Keratinocyte (primary cell): ENCODE measurements around the gene ERFL. TPM values are rescaled to one million over a fixed set of nuclear protein-coding genes. Genes with fewer than 3 reads are reported as not detected.

Source experiments
- DNase-seq: peaks from one replicate; pipeline ENCODE4 v3.0.0-alpha.2; 2011; ENCODE audit warnings: low read depth, missing footprints, low spot score
- FAIRE-seq: peaks from 2 replicates; lab custom pipeline; 2011; peaks lifted over from hg19 to GRCh38; lab: Jason Lieb, UNC
- H2AFZ ChIP-seq: 2 replicates; pipeline ENCODE4 v1.6.0; 2012; ENCODE audit warnings: low read length, control low read depth, inconsistent platforms; ENCODE audit not compliant: control insufficient read depth
- H3K27ac ChIP-seq: 2 replicates; pipeline ENCODE4 v1.5.1; 2011; ENCODE audit warnings: low read length; ENCODE audit not compliant: control insufficient read depth, insufficient read depth
- H3K27me3 ChIP-seq: 3 replicates; pipeline ENCODE4 v1.6.0; 2011; ENCODE audit warnings: low read length; ENCODE audit not compliant: control insufficient read depth, insufficient read depth; ENCODE audit errors: extremely low read depth
- H3K36me3 ChIP-seq, 2 experiments: 2 replicates in 1 of 2; 3 replicates in 1 of 2; pipeline ENCODE4 v1.5.1; 2011; ENCODE audit warnings: low read length in 2 of 2, mild to moderate bottlenecking in 1 of 2; ENCODE audit not compliant: control insufficient read depth in 2 of 2, insufficient read depth in 2 of 2; ENCODE audit errors: extremely low read depth in 1 of 2
- H3K4me1 ChIP-seq: 3 replicates; pipeline ENCODE4 v1.5.1; 2011; ENCODE audit warnings: low read length; ENCODE audit not compliant: control insufficient read depth, insufficient read depth; ENCODE audit errors: extremely low read depth
- H3K4me2 ChIP-seq: 3 replicates; pipeline ENCODE4 v1.6.0; 2011; ENCODE audit warnings: low read depth, low read length; ENCODE audit not compliant: control insufficient read depth, insufficient read depth; ENCODE audit errors: extremely low read depth
- H3K4me3 ChIP-seq, 3 experiments: fragments of 200-600 bp in 1 of 3; sonication (generic) in 1 of 3; 2 replicates in 2 of 3; 3 replicates in 1 of 3; pipeline ENCODE4 v1.5.1; 2011 to 2016; ENCODE audit warnings: low read length in 3 of 3, mild to moderate bottlenecking in 3 of 3, control low read depth in 2 of 3, inconsistent platforms in 1 of 3, low read depth in 1 of 3, mixed read lengths in 1 of 3, mixed run types in 1 of 3, moderate library complexity in 1 of 3; ENCODE audit not compliant: control insufficient read depth in 2 of 3, insufficient read depth in 2 of 3; ENCODE audit errors: extremely low read depth in 1 of 3
- H3K79me2 ChIP-seq: 2 replicates; pipeline ENCODE4 v1.6.0; 2012; ENCODE audit warnings: low read length; ENCODE audit not compliant: control insufficient read depth, insufficient read depth
- H3K9ac ChIP-seq: 3 replicates; pipeline ENCODE4 v1.6.0; 2011; ENCODE audit warnings: low read length; ENCODE audit not compliant: control insufficient read depth, insufficient read depth; ENCODE audit errors: extremely low read depth
- H3K9me1 ChIP-seq: 3 replicates; pipeline ENCODE4 v1.6.0; 2011; ENCODE audit warnings: low read length; ENCODE audit not compliant: control insufficient read depth, insufficient read depth; ENCODE audit errors: extremely low read depth
- H3K9me3 ChIP-seq: 2 replicates; pipeline ENCODE4 v1.5.1; 2012; ENCODE audit warnings: low read depth, low read length; ENCODE audit not compliant: control insufficient read depth
- H4K20me1 ChIP-seq: 3 replicates; pipeline ENCODE4 v1.6.0; 2011; ENCODE audit warnings: low read length; ENCODE audit not compliant: control insufficient read depth, insufficient read depth; ENCODE audit errors: extremely low read depth
- CTCF ChIP-seq, 3 experiments: IDR thresholded peaks in 1 of 3; conservative IDR thresholded peaks in 1 of 3; optimal IDR thresholded peaks in 1 of 3; 2 replicates in 2 of 3; 3 replicates in 1 of 3; pipeline versions ENCODE3 to v1.5.1; 2011; ENCODE audit warnings: low read length in 3 of 3, mild to moderate bottlenecking in 3 of 3, moderate library complexity in 2 of 3, control low read depth in 1 of 3, inconsistent platforms in 1 of 3; ENCODE audit not compliant: insufficient read depth in 2 of 3; ENCODE audit errors: extremely low read depth in 1 of 3
- EZH2 ChIP-seq: IDR thresholded peaks from one replicate; pipeline ENCODE4 v1.6.1; 2012; ENCODE audit warnings: inconsistent platforms, mild to moderate bottlenecking, low read length, moderate library complexity
- dilution Hi-C: fragments of 300-500 bp; cut with MboI; formaldehyde crosslinking; loops from one replicate; pipeline ENCODE4 v1.7.0; 2020; ENCODE audit warnings: low sequenced_read_pairs; ENCODE audit not compliant: extremely low pct_ligation_motif_present
- polyA plus RNA-seq, 5 experiments: library from polyadenylated mRNA; depleted of rRNA in 3 of 5; stranded (reverse) in 3 of 5; stranded (forward) in 1 of 5; unstranded in 1 of 5; fragments of >200 nt; gene quantifications; 1 replicate in 1 of 5; 2 replicates in 3 of 5; 3 replicates in 1 of 5; pipeline versions ENCODE4 v1.2.1 to v1.2.3, GENCODE V29; 2011 to 2012; ENCODE audit warnings: missing spikeins in 2 of 5, low read depth in 1 of 5, low replicate concordance in 1 of 5

Gene ERFL
- polyA plus RNA-seq, 1 donor (not counting 4 experiments of a cell fraction or from before 2014, with no cell fraction given), result not detected

DNA sequence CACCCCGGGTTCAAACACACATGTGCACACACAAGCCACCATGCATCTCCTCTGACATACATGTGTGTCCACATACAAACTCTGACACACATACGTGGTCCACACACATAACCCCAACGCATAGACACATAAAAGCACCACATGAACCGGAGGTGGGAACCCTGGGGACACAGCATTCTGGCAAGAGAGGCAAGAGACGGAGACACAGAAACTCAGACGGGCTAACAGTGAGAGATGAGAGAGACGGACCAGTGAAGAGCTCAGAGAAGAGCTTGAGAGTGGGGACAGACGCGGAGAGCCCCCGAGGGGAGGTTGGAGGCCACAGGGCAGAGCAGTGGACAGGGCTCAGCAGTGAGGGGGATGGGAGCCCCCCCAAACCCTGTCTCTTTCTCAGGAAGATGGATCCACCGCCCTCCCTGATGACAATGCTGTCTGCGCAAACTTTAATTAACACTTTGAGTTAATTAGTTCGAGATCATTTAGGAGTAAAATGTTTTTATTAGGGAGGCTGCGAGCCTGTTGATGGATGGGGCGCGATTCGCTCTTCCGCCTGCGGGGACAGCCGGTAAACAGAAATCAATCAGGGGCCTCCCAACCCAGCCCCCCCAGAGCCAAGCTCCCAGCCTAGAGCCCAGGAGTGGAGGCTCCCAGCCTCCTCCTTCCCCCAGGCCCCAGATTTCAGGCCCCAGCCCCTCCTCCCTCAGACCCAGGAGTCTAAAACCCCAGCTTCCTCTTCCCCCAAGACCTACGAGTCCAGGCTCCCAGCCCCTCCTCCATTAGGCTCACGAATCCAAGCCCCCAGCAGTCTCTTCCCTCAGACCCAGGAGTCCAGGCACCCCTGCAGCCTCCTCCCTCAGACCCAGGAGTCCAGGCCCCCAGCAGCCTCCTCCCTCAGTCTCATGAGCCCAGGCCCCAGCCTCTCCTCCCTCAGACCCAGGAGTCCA is 9.5 kb upstream of the ERFL start:
- H3K9me1 ChIP-seq, result no peaks in the 10 kb centered on the region
- DNase-seq (no peak), FAIRE-seq (no peak)
- peaks cover 65% of the 10 kb centered on the region for H3K27me3 ChIP-seq
- H3K79me2 ChIP-seq, result no peaks in the 10 kb centered on the region
- no peaks in the 10 kb centered on the region for H3K36me3 ChIP-seq
- H2AFZ ChIP-seq, result no peak overlapping the region
- no peak overlapping the region for H3K4me2 ChIP-seq
- H3K4me3 ChIP-seq, result no peak overlapping the region
- H3K9me3 ChIP-seq, result no peaks in the 10 kb centered on the region
- H3K9ac ChIP-seq, result no peak overlapping the region
- H4K20me1 ChIP-seq, result peaks cover 3% of the 10 kb centered on the region
- H3K4me1 ChIP-seq, result peaks cover 15% of the 10 kb centered on the region
- H3K27ac ChIP-seq, result no peak overlapping the region
- no peak for TF ChIP-seq CTCF (optimal IDR thresholded peaks at IDR 0.05 in 1 of 3, IDR thresholded peaks at IDR 0.05 in 1 of 3, conservative IDR thresholded peaks at IDR 0.05 in 1 of 3; ENCODE audit: extremely low read depth in 1 of 3, insufficient read depth in 2 of 3, low read length in 3 of 3)
- no peak for TF ChIP-seq EZH2
- dilution Hi-C loops, result no loop called here

GRCh38 chr19:41936961-41937360 is 8.7 kb upstream of the ERFL start:
- FAIRE-seq, result no peak
- Histone ChIP-seq H3K79me2 (no peaks in the 10 kb centered on the region), H3K9ac (no peak overlapping the region), H3K27ac (no peak overlapping the region), H3K27me3 (peaks cover 73% of the 10 kb centered on the region), H3K36me3 (no peaks in the 10 kb centered on the region), H3K4me2 (no peak overlapping the region), H2AFZ (no peak overlapping the region), H3K4me3 (no peak overlapping the region), H4K20me1 (peaks cover 3% of the 10 kb centered on the region), H3K9me3 (no peaks in the 10 kb centered on the region), H3K4me1 (peaks cover 15% of the 10 kb centered on the region), H3K9me1 (no peaks in the 10 kb centered on the region)
- dilution Hi-C loops, result no loop called here
- no peak for DNase-seq
- TF ChIP-seq CTCF (optimal IDR thresholded peaks at IDR 0.05 in 1 of 3, IDR thresholded peaks at IDR 0.05 in 1 of 3, conservative IDR thresholded peaks at IDR 0.05 in 1 of 3; ENCODE audit: extremely low read depth in 1 of 3, insufficient read depth in 2 of 3, low read length in 3 of 3) (no peak), EZH2 (no peak)
